Panc1 (cell line): Measurements from ENCODE around the gene EYS.

Experiments
- POLR2AphosphoS5 ChIP-seq: IDR thresholded peaks from 2 replicates; pipeline ENCODE4 v1.6.1; 2012; ENCODE audit warnings: mild to moderate bottlenecking, low read depth, low read length, moderate library complexity
- SIN3A ChIP-seq: IDR thresholded peaks from 2 replicates; pipeline ENCODE4 v1.6.1; 2012; ENCODE audit warnings: low read depth, mild to moderate bottlenecking, low read length, moderate library complexity, borderline replicate concordance; ENCODE audit not compliant: insufficient read depth
- TCF7L2 ChIP-seq: IDR thresholded peaks from 2 replicates; pipeline ENCODE4 v1.6.1; 2011; ENCODE audit warnings: mild to moderate bottlenecking, low read depth, low read length, inconsistent platforms
- TF ChIP-seq, protein P1 (sequence below): fragments of 450-650 bp; IDR thresholded peaks from 2 replicates; pipeline ENCODE4 v1.5.1; 2017; ENCODE audit warnings: mild to moderate bottlenecking
- TF ChIP-seq, protein P2 (sequence below), 2 experiments: IDR thresholded peaks; 2 replicates each; pipeline ENCODE4 v1.6.1; 2011 to 2012; ENCODE audit warnings: low read depth in 2 of 2, control low read depth in 1 of 2, low read length in 1 of 2, mild to moderate bottlenecking in 1 of 2, moderate library complexity in 1 of 2; ENCODE audit not compliant: insufficient read depth in 1 of 2

DNA sequence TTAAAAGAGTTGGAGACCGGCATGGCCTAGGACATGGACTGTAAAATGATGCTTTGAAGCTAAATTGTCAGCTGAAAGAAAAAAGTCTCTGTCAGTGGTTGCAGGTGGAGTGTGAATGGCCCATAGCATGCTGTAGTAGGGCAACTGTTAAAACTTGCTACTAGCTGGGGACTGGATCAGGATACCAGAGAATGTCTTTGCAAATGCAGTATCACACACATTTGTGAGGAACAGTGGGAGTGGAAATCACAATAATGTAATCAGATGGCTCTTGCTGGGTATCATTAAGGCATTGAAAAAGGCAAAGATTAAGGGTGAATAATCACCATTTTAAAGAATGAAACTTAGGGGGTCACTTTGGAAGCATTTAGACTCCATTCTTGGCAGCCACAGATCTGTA, 737.9 kb downstream of the EYS start:
- no peak for TF ChIP-seq POLR2AphosphoS5
- TF ChIP-seq, protein P1, sequence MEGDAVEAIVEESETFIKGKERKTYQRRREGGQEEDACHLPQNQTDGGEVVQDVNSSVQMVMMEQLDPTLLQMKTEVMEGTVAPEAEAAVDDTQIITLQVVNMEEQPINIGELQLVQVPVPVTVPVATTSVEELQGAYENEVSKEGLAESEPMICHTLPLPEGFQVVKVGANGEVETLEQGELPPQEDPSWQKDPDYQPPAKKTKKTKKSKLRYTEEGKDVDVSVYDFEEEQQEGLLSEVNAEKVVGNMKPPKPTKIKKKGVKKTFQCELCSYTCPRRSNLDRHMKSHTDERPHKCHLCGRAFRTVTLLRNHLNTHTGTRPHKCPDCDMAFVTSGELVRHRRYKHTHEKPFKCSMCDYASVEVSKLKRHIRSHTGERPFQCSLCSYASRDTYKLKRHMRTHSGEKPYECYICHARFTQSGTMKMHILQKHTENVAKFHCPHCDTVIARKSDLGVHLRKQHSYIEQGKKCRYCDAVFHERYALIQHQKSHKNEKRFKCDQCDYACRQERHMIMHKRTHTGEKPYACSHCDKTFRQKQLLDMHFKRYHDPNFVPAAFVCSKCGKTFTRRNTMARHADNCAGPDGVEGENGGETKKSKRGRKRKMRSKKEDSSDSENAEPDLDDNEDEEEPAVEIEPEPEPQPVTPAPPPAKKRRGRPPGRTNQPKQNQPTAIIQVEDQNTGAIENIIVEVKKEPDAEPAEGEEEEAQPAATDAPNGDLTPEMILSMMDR = no peak
- no peak for TF ChIP-seq TCF7L2
- TF ChIP-seq SIN3A = no peak
- TF ChIP-seq, protein P2, sequence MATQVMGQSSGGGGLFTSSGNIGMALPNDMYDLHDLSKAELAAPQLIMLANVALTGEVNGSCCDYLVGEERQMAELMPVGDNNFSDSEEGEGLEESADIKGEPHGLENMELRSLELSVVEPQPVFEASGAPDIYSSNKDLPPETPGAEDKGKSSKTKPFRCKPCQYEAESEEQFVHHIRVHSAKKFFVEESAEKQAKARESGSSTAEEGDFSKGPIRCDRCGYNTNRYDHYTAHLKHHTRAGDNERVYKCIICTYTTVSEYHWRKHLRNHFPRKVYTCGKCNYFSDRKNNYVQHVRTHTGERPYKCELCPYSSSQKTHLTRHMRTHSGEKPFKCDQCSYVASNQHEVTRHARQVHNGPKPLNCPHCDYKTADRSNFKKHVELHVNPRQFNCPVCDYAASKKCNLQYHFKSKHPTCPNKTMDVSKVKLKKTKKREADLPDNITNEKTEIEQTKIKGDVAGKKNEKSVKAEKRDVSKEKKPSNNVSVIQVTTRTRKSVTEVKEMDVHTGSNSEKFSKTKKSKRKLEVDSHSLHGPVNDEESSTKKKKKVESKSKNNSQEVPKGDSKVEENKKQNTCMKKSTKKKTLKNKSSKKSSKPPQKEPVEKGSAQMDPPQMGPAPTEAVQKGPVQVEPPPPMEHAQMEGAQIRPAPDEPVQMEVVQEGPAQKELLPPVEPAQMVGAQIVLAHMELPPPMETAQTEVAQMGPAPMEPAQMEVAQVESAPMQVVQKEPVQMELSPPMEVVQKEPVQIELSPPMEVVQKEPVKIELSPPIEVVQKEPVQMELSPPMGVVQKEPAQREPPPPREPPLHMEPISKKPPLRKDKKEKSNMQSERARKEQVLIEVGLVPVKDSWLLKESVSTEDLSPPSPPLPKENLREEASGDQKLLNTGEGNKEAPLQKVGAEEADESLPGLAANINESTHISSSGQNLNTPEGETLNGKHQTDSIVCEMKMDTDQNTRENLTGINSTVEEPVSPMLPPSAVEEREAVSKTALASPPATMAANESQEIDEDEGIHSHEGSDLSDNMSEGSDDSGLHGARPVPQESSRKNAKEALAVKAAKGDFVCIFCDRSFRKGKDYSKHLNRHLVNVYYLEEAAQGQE (IDR thresholded peaks at IDR 0.05; ENCODE audit: insufficient read depth in 1 of 2, low read depth in 2 of 2, low read length in 1 of 2) = no peak
